Choroid plexus epithelial cell (primary cell): ENCODE results near the gene CENPL.
"Not testable (repeated sequence)": the region's sequence is repeated elsewhere in the genome, so short reads cannot be mapped to it uniquely, and the experiment has no call there.

Experiments used
- DNase-seq: peaks from one replicate; pipeline ENCODE4 v3.0.0-alpha.2; 2010; ENCODE audit warnings: low read depth
- H3K4me3 ChIP-seq: 2 replicates; pipeline ENCODE4 v1.5.1; 2011; ENCODE audit warnings: low read depth, mild to moderate bottlenecking, control low read depth, low read length, moderate library complexity
- CTCF ChIP-seq: conservative IDR thresholded peaks from 2 replicates; pipeline ENCODE4 v1.5.1; 2011; ENCODE audit warnings: low read depth, mild to moderate bottlenecking, control low read depth, inconsistent platforms, low read length, moderate library complexity

Gene CENPL

DNA sequence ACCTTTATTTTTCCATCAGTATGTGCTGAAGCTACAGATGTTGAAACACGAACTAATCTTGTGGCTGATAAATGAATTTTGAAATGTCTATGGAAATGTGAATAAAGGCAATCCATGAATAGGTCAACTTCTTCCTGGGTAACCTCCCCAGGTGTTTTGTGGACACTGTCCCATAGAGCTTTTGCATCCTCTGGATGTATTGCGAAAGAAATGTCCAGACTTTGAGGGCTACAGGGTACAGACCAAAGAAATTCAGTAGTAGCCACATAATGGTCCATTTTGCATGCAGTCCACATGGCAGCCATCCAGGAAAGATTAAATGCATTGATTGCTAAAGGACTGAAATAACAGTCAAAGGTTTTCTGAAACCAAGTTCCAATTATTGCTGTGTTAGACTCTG is 21.7 kb downstream of the CENPL start:
- DNase-seq: no peak
- no peak for TF ChIP-seq CTCF
- no peak overlapping the region for H3K4me3 ChIP-seq

GRCh38 chr1:173799995-173800394 is 24.7 kb downstream of the CENPL start:
- DNase-seq: not testable (repeated sequence)

DNA sequence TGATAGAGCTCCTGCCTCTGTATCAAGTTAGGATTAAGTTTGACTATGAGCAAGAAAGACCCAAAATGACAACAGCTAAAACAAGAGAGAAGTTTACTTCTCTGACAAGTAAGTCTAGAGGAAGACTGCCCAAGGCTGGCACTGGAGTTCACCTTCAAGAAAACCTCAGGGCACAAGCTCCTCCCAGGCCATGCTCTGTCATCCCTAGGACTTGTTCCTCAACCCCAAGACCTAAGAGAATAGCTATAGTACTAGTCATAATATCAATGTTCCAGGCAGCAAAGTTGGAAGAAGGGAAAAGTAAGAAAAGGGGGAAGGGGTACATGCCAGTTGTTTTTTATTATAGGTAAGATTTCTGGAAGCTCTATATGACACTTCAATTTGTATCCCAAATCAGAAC is 26.6 kb downstream of the CENPL start:
- DNase-seq: no peak
- no peak for TF ChIP-seq CTCF
- no peak overlapping the region for H3K4me3 ChIP-seq

More at GRCh38 chr1:173799995-173800394, 24.7 kb downstream of the CENPL start:
- H3K4me3 ChIP-seq: not testable (repeated sequence)

DNA sequence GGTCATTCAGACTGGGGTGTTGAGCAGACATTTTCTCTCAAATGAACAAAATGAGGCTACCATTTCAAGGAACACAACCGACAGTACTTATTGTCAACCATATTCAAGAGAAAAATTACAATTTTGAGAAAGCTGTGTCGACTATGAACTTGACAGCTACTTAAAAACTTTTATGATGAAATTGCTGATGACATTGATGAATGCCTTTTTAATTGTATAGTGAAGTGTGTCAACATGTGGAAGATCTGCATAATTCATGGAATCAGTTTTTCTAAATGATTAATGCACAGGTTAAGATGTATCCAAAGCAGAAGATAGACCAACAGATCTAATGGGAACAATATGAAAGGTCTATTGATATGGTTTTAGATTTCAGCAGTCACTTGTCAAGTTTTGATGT is 34.8 kb downstream of the CENPL start:
- no peak overlapping the region for H3K4me3 ChIP-seq
- no peak for TF ChIP-seq CTCF
- no peak for DNase-seq

GRCh38 chr1:173784997-173785396 is 39.7 kb downstream of the CENPL start:
- no peak for DNase-seq
- no peak overlapping the region for H3K4me3 ChIP-seq
- TF ChIP-seq CTCF: no peak

DNA sequence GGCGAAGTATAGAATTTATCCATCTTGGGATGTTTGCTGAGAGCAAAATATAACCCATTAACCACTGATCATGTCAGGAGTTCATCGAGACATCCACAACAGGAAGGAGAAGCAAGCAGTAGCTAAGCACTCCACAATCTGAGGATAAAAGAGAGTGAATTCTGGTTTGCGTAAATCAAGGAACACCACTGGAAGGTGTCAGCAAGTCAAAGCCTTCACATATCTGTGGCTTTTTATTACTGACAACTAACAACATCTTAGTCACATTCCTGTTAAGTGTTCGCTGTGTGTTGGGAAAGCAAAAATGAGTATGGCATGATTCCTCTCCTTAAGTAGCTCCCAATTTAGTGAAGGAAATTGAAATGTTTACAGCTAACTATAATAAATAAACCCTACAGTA is 44.7 kb downstream of the CENPL start:
- TF ChIP-seq CTCF: no peak
- H3K4me3 ChIP-seq: no peak overlapping the region
- DNase-seq: no peak

- no peak for DNase-seq
- no peak for TF ChIP-seq CTCF
- no peak overlapping the region for H3K4me3 ChIP-seq
These were observed 49.0 kb downstream of the CENPL start for GRCh38 chr1:173775578-173776226.
